ENCODE data around the gene PKNOX1. TPM values are rescaled to one million over a fixed set of nuclear protein-coding genes. Genes with fewer than 3 reads are reported as not detected.
"Not testable (repeated sequence)": the region's sequence is repeated elsewhere in the genome, so short reads cannot be mapped to it uniquely, and the experiment has no call there.

PKNOX1 gene
- total RNA-seq, 6 experiments from 2014 or later, result 6.2 to 9.5 (median 7.4) TPM

GRCh38 chr21:43029785-43030184 lies 55.4 kb downstream of the PKNOX1 start:
- intact Hi-C loops (cut with DNase I), result no loop called here
- Histone ChIP-seq H3K27ac (no peak overlapping the region), H3K4me3 (no peak overlapping the region), H3K4me1 (no peaks in the 10 kb centered on the region), H3K27me3 (no peaks in the 10 kb centered on the region), H3K9me3 (no peaks in the 10 kb centered on the region), H3K36me3 (peaks cover 0 to 41% (median 15%) of the 10 kb centered on the region in 4 donors)
- ATAC-seq, result no peak
- no peak for TF ChIP-seq CTCF (IDR thresholded peaks at IDR 0.05)
- no peak for TF ChIP-seq POLR2A (IDR thresholded peaks at IDR 0.05)
- DNase-seq, result no peak
- WGBS (ENCODE audit: insufficient coverage, low coverage, low lambda C conversion rate, missing lambda C conversion rate), result 79% methylated on average over 9 of the region's 13 CpGs

- intact Hi-C loops (cut with DNase I), result no loop called here
- no peak for TF ChIP-seq POLR2A (IDR thresholded peaks at IDR 0.05)
- ATAC-seq (no peak), DNase-seq (no peak)
- no peak overlapping the region for H3K27ac ChIP-seq
- no peaks in the 10 kb centered on the region for H3K27me3 ChIP-seq
- no peaks in the 10 kb centered on the region for H3K4me1 ChIP-seq
- no peaks in the 10 kb centered on the region for H3K9me3 ChIP-seq
- H3K4me3 ChIP-seq, result no peak overlapping the region
- WGBS (ENCODE audit: insufficient coverage, low coverage, low lambda C conversion rate, missing lambda C conversion rate), result 90% methylated on average over 11 of the region's 12 CpGs
- peaks cover 0 to 35% (median 11%) of the 10 kb centered on the region in 4 donors for H3K36me3 ChIP-seq
Measured at GRCh38 chr21:43031121-43031619, 56.8 kb downstream of the PKNOX1 start.

GRCh38 chr21:43034101-43034500 lies 59.7 kb downstream of the PKNOX1 start:
- WGBS (ENCODE audit: insufficient coverage, low coverage, low lambda C conversion rate, missing lambda C conversion rate), result 100% methylated on average over 1 of the region's 1 CpG
- no peak overlapping the region for H3K27ac ChIP-seq
- H3K9me3 ChIP-seq, result no peaks in the 10 kb centered on the region
- no peaks in the 10 kb centered on the region for H3K4me1 ChIP-seq
- DNase-seq (no peak), ATAC-seq (no peak)
- H3K4me3 ChIP-seq, result no peak overlapping the region
- H3K36me3 ChIP-seq, result peaks cover 0 to 20% (median 11%) of the 10 kb centered on the region in 4 donors
- intact Hi-C loops (cut with DNase I), result no loop called here
- TF ChIP-seq CTCF (IDR thresholded peaks at IDR 0.05) (no peak), POLR2A (IDR thresholded peaks at IDR 0.05) (no peak)
- no peaks in the 10 kb centered on the region for H3K27me3 ChIP-seq

GRCh38 chr21:43034826-43035225 lies 60.5 kb downstream of the PKNOX1 start:
- 63% methylated on average over 4 of the region's 5 CpGs for WGBS (ENCODE audit: insufficient coverage, low coverage, low lambda C conversion rate, missing lambda C conversion rate)
- ATAC-seq (no peak), DNase-seq (no peak)
- TF ChIP-seq POLR2A (IDR thresholded peaks at IDR 0.05) (no peak), CTCF (IDR thresholded peaks at IDR 0.05) (no peak)
- no peak overlapping the region for H3K4me3 ChIP-seq
- no peaks in the 10 kb centered on the region for H3K27me3 ChIP-seq
- H3K27ac ChIP-seq, result no peak overlapping the region
- intact Hi-C loops (cut with DNase I), result no loop called here
- peaks cover 0 to 15% (median 9%) of the 10 kb centered on the region in 4 donors for H3K36me3 ChIP-seq
- no peaks in the 10 kb centered on the region for H3K9me3 ChIP-seq
- H3K4me1 ChIP-seq, result no peaks in the 10 kb centered on the region

GRCh38 chr21:43036889-43037288 lies 62.5 kb downstream of the PKNOX1 start:
- intact Hi-C loops (cut with DNase I); H3K4me3 ChIP-seq; H3K27me3 ChIP-seq; H3K36me3 ChIP-seq; H3K9me3 ChIP-seq; DNase-seq; H3K4me1 ChIP-seq; H3K27ac ChIP-seq: not testable (repeated sequence)
- no CpG with 5 or more reads among the region's 17 CpGs for WGBS (ENCODE audit: insufficient coverage, low coverage, low lambda C conversion rate, missing lambda C conversion rate)
- ATAC-seq, result peak in 3 of 4 donors; percentile 18 to 45 (median 37)

GRCh38 chr21:43037918-43038658 lies 63.7 kb downstream of the PKNOX1 start:
- peak; percentile 28 to 59 (median 40) for ATAC-seq
- H3K4me3 ChIP-seq; H3K4me1 ChIP-seq; DNase-seq; H3K36me3 ChIP-seq; H3K9me3 ChIP-seq; intact Hi-C loops (cut with DNase I); H3K27ac ChIP-seq; H3K27me3 ChIP-seq: not testable (repeated sequence)
- WGBS (ENCODE audit: insufficient coverage, low coverage, low lambda C conversion rate, missing lambda C conversion rate), result no CpG with 5 or more reads among the region's 19 CpGs

GRCh38 chr21:43038659-43039044 lies 64.3 kb downstream of the PKNOX1 start:
- H3K27ac ChIP-seq; H3K4me1 ChIP-seq; H3K27me3 ChIP-seq; H3K36me3 ChIP-seq; H3K4me3 ChIP-seq; intact Hi-C loops (cut with DNase I); H3K9me3 ChIP-seq: not testable (repeated sequence)
- no CpG with 5 or more reads among the region's 10 CpGs for WGBS (ENCODE audit: insufficient coverage, low coverage, low lambda C conversion rate, missing lambda C conversion rate)
- ATAC-seq, result peak; percentile 60 to 77 (median 66)
- peak; percentile 58 to 73 (median 69) for DNase-seq
